ENCODE measurements around the gene GPR137B. TPM values are rescaled to one million over a fixed set of nuclear protein-coding genes. Genes with fewer than 3 reads are reported as not detected.

GPR137B gene
- total and polyA plus RNA-seq, 4 experiments from 2014 or later = 4.1 to 11.8 (median 8.3) TPM

DNA sequence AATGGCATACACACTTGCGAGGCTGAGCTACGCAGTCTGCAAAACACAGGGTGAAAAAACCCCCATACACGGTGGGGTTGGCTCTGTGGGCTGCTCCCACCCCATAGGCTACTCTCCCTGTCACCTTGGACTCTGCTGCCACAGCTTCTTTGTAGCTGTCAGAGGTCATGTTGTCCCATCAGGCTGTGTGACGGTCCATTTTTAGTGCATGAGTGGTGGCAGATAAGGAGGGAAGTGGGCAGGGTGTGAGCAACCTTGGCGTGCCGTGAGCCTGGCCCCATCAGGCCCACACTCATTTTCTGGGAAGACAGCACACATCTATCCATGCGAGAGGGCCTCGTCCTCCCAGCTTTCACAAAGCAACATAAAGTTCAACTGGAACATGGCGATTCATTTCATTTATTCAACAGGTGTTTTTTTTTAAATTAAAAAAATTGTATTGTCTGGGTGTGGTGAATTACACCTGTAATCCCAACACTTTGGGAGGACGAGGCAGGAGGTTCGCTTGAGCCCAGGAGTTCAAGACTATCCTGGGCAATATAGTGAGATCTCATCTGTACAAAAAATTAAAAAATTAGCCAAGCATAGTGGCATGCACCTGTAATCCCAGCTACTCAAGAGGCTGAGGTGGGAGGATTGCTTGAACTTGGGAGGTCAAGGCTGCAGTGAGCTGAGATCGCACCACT, 9.5 kb downstream of the GPR137B start:
- H3K27me3 ChIP-seq (ENCODE audit: insufficient read depth, low read length) = no peaks in the 10 kb centered on the region
- no peak overlapping the region for H3K4me3 Mint-ChIP-seq
- H3K27ac ChIP-seq (ENCODE audit: low read depth, low read length) = no peak overlapping the region
- POLR2A ChIA-PET (ENCODE audit: partially characterized antibody) = no interaction called here
- H3K36me3 Mint-ChIP-seq = no peaks in the 10 kb centered on the region
- peaks cover 17% of the 10 kb centered on the region for H3K4me1 ChIP-seq (ENCODE audit: insufficient read depth, low read length)
- no peaks in the 10 kb centered on the region for H3K9me3 ChIP-seq (ENCODE audit: control insufficient read depth in 1 of 2, low read length in 2 of 2)
- CTCF ChIA-PET (ENCODE audit: partially characterized antibody) = interaction anchor here (0.7 kb wide), 2 partner anchors 23 to 719 kb away, joined by 4 read pairs; no protein-coding TSS in a partner anchor
- no peaks in the 10 kb centered on the region for H3K9me3 Mint-ChIP-seq
- DNase-seq = no peak
- intact Hi-C loops (cut with micrococcal nuclease) = no loop called here
- no peaks in the 10 kb centered on the region for H3K36me3 ChIP-seq (ENCODE audit: insufficient read depth, low read length)
- H3K27me3 Mint-ChIP-seq = no peaks in the 10 kb centered on the region
- H3K4me3 ChIP-seq (ENCODE audit: low read length in 2 of 2) = no peak overlapping the region
- H3K4me1 Mint-ChIP-seq = peaks cover 23 to 38% (median 25%) of the 10 kb centered on the region in 4 donors
- no peak overlapping the region for H3K27ac Mint-ChIP-seq

- no peak overlapping the region for H3K27ac Mint-ChIP-seq
- POLR2A ChIA-PET (ENCODE audit: partially characterized antibody) = no interaction called here
- intact Hi-C loops (cut with micrococcal nuclease) = no loop called here
Observed at GRCh38 chr1:236154126-236154525, 11.8 kb downstream of the GPR137B start.

DNA sequence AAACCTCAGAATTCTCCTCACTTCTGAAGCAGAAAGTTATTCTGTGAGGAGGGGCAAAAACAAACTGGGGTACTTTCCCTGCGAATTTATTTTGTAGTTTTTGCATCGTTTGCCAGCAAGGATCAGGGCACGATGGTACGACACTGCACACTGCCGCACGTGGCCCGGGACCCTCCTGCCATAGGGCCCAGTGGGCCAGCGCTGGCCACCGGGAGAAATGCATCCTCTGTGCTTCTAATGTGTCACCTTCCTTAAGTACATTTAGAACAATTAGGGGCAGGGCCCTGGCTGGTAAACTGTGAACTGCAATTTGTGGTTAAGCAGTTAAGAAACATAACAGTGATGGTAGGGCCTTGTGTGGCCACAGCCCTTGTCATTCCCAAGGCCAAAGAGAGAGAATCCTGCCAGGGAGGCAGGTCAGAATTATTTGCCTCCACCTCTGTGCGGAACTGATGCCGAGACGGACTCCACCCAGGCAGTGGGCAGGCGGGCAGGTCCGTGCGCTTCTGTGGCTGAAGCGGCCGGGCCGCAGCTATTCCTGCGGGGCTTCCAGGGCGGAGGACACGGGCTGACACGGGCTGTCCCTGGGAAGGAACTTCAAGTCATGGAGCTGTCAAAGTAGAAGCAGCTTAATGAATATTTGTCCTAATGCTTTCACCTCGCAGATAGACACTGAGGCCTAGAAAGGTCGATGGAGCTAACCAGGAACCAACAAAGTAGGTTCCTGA, 12.5 kb downstream of the GPR137B start:
- POLR2A ChIA-PET (ENCODE audit: partially characterized antibody) = interaction anchor here (1.1 kb wide), 1 partner anchor 12 kb away, joined by 4 read pairs; the partner anchor contains the start of gene GPR137B
- no peak overlapping the region for H3K27ac ChIP-seq (ENCODE audit: low read depth, low read length)

More at GRCh38 chr1:236154126-236154525, 11.8 kb downstream of the GPR137B start:
- peaks cover 21 to 46% (median 29%) of the 10 kb centered on the region in 4 donors for H3K4me1 Mint-ChIP-seq
- CTCF ChIA-PET (ENCODE audit: partially characterized antibody) = no interaction called here
- DNase-seq = no peak
- H3K36me3 ChIP-seq (ENCODE audit: insufficient read depth, low read length) = no peaks in the 10 kb centered on the region
- H3K27me3 ChIP-seq (ENCODE audit: insufficient read depth, low read length) = no peaks in the 10 kb centered on the region
- no peaks in the 10 kb centered on the region for H3K27me3 Mint-ChIP-seq
- H3K4me3 Mint-ChIP-seq = no peak overlapping the region
- no peak overlapping the region for H3K4me3 ChIP-seq (ENCODE audit: low read length in 2 of 2)
- H3K4me1 ChIP-seq (ENCODE audit: insufficient read depth, low read length) = peaks cover 21% of the 10 kb centered on the region
- H3K9me3 ChIP-seq (ENCODE audit: control insufficient read depth in 1 of 2, low read length in 2 of 2) = no peaks in the 10 kb centered on the region
- peaks cover 0 to 4% of the 10 kb centered on the region in 2 donors for H3K36me3 Mint-ChIP-seq
- H3K9me3 Mint-ChIP-seq = peaks cover 0 to 2% (median 0%) of the 10 kb centered on the region in 8 donors
- no peak overlapping the region for H3K27ac ChIP-seq (ENCODE audit: low read depth, low read length)

DNA sequence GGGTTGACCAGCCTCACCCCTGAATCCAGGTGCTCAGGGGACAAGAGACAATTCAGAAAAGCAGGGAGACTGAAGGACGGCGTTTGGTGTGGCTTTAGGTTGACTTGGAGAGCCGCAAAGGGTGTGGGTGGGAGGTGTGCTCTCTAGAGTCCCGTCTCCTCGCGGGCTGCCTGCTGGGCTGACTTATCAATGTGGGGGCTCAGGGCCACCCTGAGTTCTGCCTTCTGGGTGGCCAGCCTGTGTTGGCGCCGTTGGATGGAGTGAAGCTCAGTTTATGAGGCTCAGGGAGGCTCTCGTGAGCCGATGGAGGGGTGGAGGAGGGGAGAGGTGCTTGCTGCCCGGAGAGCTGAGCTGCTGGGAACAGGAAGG, 13.0 kb downstream of the GPR137B start:
- intact Hi-C loops (cut with micrococcal nuclease) = no loop called here
- Histone ChIP-seq H3K9me3 (ENCODE audit: control insufficient read depth in 1 of 2, low read length in 2 of 2) (no peaks in the 10 kb centered on the region), H3K4me1 (ENCODE audit: insufficient read depth, low read length) (peaks cover 28% of the 10 kb centered on the region), H3K27ac (ENCODE audit: low read depth, low read length) (no peak overlapping the region), H3K27me3 (ENCODE audit: insufficient read depth, low read length) (no peaks in the 10 kb centered on the region), H3K4me3 (ENCODE audit: low read length in 2 of 2) (no peak overlapping the region), H3K36me3 (ENCODE audit: insufficient read depth, low read length) (no peaks in the 10 kb centered on the region)
- peaks cover 14 to 37% (median 30%) of the 10 kb centered on the region in 4 donors for H3K4me1 Mint-ChIP-seq
- DNase-seq = no peak
- peaks cover 0 to 2% (median 0%) of the 10 kb centered on the region in 8 donors for H3K9me3 Mint-ChIP-seq
- CTCF ChIA-PET (ENCODE audit: partially characterized antibody) = interaction anchor here (0.6 to 0.7 kb wide), 2 partner anchors 12 to 794 kb away, joined by 3 read pairs; no protein-coding TSS in a partner anchor
- peak overlapping the region in 5 of 7 donors; percentile 52 to 93 (median 79) for H3K27ac Mint-ChIP-seq
- H3K27me3 Mint-ChIP-seq = no peaks in the 10 kb centered on the region
- POLR2A ChIA-PET (ENCODE audit: partially characterized antibody) = interaction anchor here (0.6 to 1.1 kb wide), 2 partner anchors 13 to 331 kb away, joined by 3 to 4 read pairs; partner anchors contain the start of gene GPR137B
- peak overlapping the region in 4 of 8 donors; percentile 33 to 60 (median 44) for H3K4me3 Mint-ChIP-seq
- peaks cover 0 to 4% of the 10 kb centered on the region in 2 donors for H3K36me3 Mint-ChIP-seq

More for the DNA sequence above, 12.5 kb downstream of the GPR137B start:
- Mint-ChIP-seq H3K4me1 (peaks cover 17 to 38% (median 30%) of the 10 kb centered on the region in 4 donors), H3K4me3 (peak overlapping the region in 2 of 8 donors; percentile 33 to 37), H3K27ac (peak overlapping the region in 3 of 7 donors; percentile 9 to 92 (median 52)), H3K9me3 (peaks cover 0 to 2% (median 0%) of the 10 kb centered on the region in 8 donors), H3K36me3 (peaks cover 0 to 4% of the 10 kb centered on the region in 2 donors), H3K27me3 (no peaks in the 10 kb centered on the region)
- Histone ChIP-seq H3K27me3 (ENCODE audit: insufficient read depth, low read length) (no peaks in the 10 kb centered on the region), H3K36me3 (ENCODE audit: insufficient read depth, low read length) (no peaks in the 10 kb centered on the region), H3K4me3 (ENCODE audit: low read length in 2 of 2) (no peak overlapping the region), H3K9me3 (ENCODE audit: control insufficient read depth in 1 of 2, low read length in 2 of 2) (no peaks in the 10 kb centered on the region), H3K4me1 (ENCODE audit: insufficient read depth, low read length) (peaks cover 25% of the 10 kb centered on the region)
- DNase-seq = no peak
- CTCF ChIA-PET (ENCODE audit: partially characterized antibody) = interaction anchor here (0.7 kb wide), 1 partner anchor 11 kb away, joined by 3 read pairs; no protein-coding TSS in a partner anchor
- intact Hi-C loops (cut with micrococcal nuclease) = no loop called here

GRCh38 chr1:236155841-236156503, 13.6 kb downstream of the GPR137B start:
- Mint-ChIP-seq H3K27me3 (no peaks in the 10 kb centered on the region), H3K27ac (peak overlapping the region; percentile 78 to 94 (median 88)), H3K4me1 (peaks cover 14 to 40% (median 32%) of the 10 kb centered on the region in 4 donors), H3K36me3 (peaks cover 0 to 7% of the 10 kb centered on the region in 2 donors), H3K4me3 (peak overlapping the region in 7 of 8 donors; percentile 49 to 84 (median 68)), H3K9me3 (peaks cover 0 to 8% (median 3%) of the 10 kb centered on the region in 8 donors)
- peaks cover 0 to under 1% of the 10 kb centered on the region in 2 donors for H3K9me3 ChIP-seq (ENCODE audit: control insufficient read depth in 1 of 2, low read length in 2 of 2)
- CTCF ChIA-PET (ENCODE audit: partially characterized antibody) = interaction anchor here (0.6 to 0.7 kb wide), 3 partner anchors 12 to 794 kb away, joined by 3 read pairs; no protein-coding TSS in a partner anchor
- H3K4me3 ChIP-seq (ENCODE audit: low read length in 2 of 2) = peak overlapping the region in 1 of 2 donors; percentile 12
- H3K27ac ChIP-seq (ENCODE audit: low read depth, low read length) = peak overlapping the region; percentile 18
- no peaks in the 10 kb centered on the region for H3K27me3 ChIP-seq (ENCODE audit: insufficient read depth, low read length)
- POLR2A ChIA-PET (ENCODE audit: partially characterized antibody) = interaction anchor here (0.6 to 1.1 kb wide), 3 partner anchors 12 to 330 kb away, joined by 3 to 4 read pairs (median 3); partner anchors contain the start of gene GPR137B
- DNase-seq = no peak
- H3K4me1 ChIP-seq (ENCODE audit: insufficient read depth, low read length) = peaks cover 28% of the 10 kb centered on the region
- H3K36me3 ChIP-seq (ENCODE audit: insufficient read depth, low read length) = no peaks in the 10 kb centered on the region
- intact Hi-C loops (cut with micrococcal nuclease) = no loop called here

GRCh38 chr1:236156512-236157208, 14.3 kb downstream of the GPR137B start:
- H3K27ac ChIP-seq (ENCODE audit: low read depth, low read length) = peak overlapping the region; percentile 18
- peak overlapping the region; percentile 10 to 84 (median 75) for H3K4me3 Mint-ChIP-seq
- H3K36me3 Mint-ChIP-seq = peaks cover 4 to 14% of the 10 kb centered on the region in 2 donors
- ChIA-PET POLR2A (ENCODE audit: partially characterized antibody) (interaction anchor here (0.8 kb wide), 1 partner anchor 13 kb away, joined by 3 read pairs; no protein-coding TSS in a partner anchor), CTCF (ENCODE audit: partially characterized antibody) (interaction anchor here (0.6 kb wide), 1 partner anchor 20 kb away, joined by 3 read pairs; no protein-coding TSS in a partner anchor)
- peaks cover 0 to 15% (median 9%) of the 10 kb centered on the region in 8 donors for H3K9me3 Mint-ChIP-seq
- H3K36me3 ChIP-seq (ENCODE audit: insufficient read depth, low read length) = no peaks in the 10 kb centered on the region
- intact Hi-C loops (cut with micrococcal nuclease) = no loop called here
- peaks cover 14 to 46% (median 35%) of the 10 kb centered on the region in 4 donors for H3K4me1 Mint-ChIP-seq
- H3K27ac Mint-ChIP-seq = peak overlapping the region; percentile 78 to 94 (median 88)
- peak; percentile 46 to 75 (median 67) for DNase-seq
- H3K4me1 ChIP-seq (ENCODE audit: insufficient read depth, low read length) = peaks cover 28% of the 10 kb centered on the region
- no peaks in the 10 kb centered on the region for H3K27me3 Mint-ChIP-seq
- peaks cover 0 to 6% of the 10 kb centered on the region in 2 donors for H3K9me3 ChIP-seq (ENCODE audit: control insufficient read depth in 1 of 2, low read length in 2 of 2)
- peak overlapping the region in 1 of 2 donors; percentile 12 for H3K4me3 ChIP-seq (ENCODE audit: low read length in 2 of 2)
- no peaks in the 10 kb centered on the region for H3K27me3 ChIP-seq (ENCODE audit: insufficient read depth, low read length)

All from CD4-positive, alpha-beta memory T cell (primary cell).